ENCODE data around the gene LIN7B. TPM values are rescaled to one million over a fixed set of nuclear protein-coding genes. Genes with fewer than 3 reads are reported as not detected.
A peak's percentile ranks its signal among the peaks of the same experiment; 100 is the strongest.
"Not testable (repeated sequence)": the region's sequence is repeated elsewhere in the genome, so short reads cannot be mapped to it uniquely, and the experiment has no call there.

LIN7B gene
- total RNA-seq, 4 donors from 2014 or later: 53.9 to 62.5 (median 54.7) TPM

GRCh38 chr19:49119411-49120324 lies 5.5 kb downstream of the LIN7B start, which contains the start of gene PPFIA3:
Gene PPFIA3 (plus strand): TSS chr19:49119544. CDS start chr19:49127874, 8,330 bp downstream.
- WGBS, 2 donors: 0 to 1% methylated on average over 7 to 44 of the region's 90 CpGs
- DNase-seq (ENCODE audit: low spot score in 2 of 2): peak in 1 of 2 donors; percentile 94
- H3K4me3 ChIP-seq (ENCODE audit: low read depth, poor library complexity, severe bottlenecking): peak within 1 kb of the TSS; percentile 36
- intact Hi-C loops (cut with DNase I; ENCODE audit: low total_unique reads): no loop called here
- TF ChIP-seq CTCF (IDR thresholded peaks at IDR 0.05) (no peak), POLR2A (IDR thresholded peaks at IDR 0.05) (no peak)

- no peak overlapping the region for H3K4me3 ChIP-seq (ENCODE audit: low read depth, poor library complexity, severe bottlenecking)
- intact Hi-C loops (cut with DNase I; ENCODE audit: low total_unique reads): no loop called here
- WGBS, 2 donors: 15 to 16% methylated on average over 16 of the region's 16 CpGs
- DNase-seq (ENCODE audit: low spot score in 2 of 2): no peak
- no peak for TF ChIP-seq CTCF (IDR thresholded peaks at IDR 0.05)
These were observed 6.1 kb downstream of the LIN7B start for GRCh38 chr19:49120325-49120683.

GRCh38 chr19:49120868-49121267 lies 6.7 kb downstream of the LIN7B start:
- DNase-seq (ENCODE audit: low spot score in 2 of 2): no peak
- H3K4me3 ChIP-seq (ENCODE audit: low read depth, poor library complexity, severe bottlenecking): no peak overlapping the region
- 91 to 94% methylated on average over 2 of the region's 2 CpGs for WGBS, 2 donors
- intact Hi-C loops (cut with DNase I; ENCODE audit: low total_unique reads): no loop called here
- no peak for TF ChIP-seq POLR2A (IDR thresholded peaks at IDR 0.05)
- no peak for TF ChIP-seq CTCF (IDR thresholded peaks at IDR 0.05)

- DNase-seq (ENCODE audit: low spot score in 2 of 2); intact Hi-C loops (cut with DNase I; ENCODE audit: low total_unique reads); H3K4me3 ChIP-seq (ENCODE audit: low read depth, poor library complexity, severe bottlenecking): not testable (repeated sequence)
- WGBS, 2 donors: 62 to 68% methylated on average over 10 of the region's 10 CpGs
These were observed 7.7 kb downstream of the LIN7B start for GRCh38 chr19:49121841-49122240.

- WGBS, 2 donors: 92 to 93% methylated on average over 11 of the region's 11 CpGs
- H3K4me3 ChIP-seq (ENCODE audit: low read depth, poor library complexity, severe bottlenecking); DNase-seq (ENCODE audit: low spot score in 2 of 2); intact Hi-C loops (cut with DNase I; ENCODE audit: low total_unique reads): not testable (repeated sequence)
These were observed 9.1 kb downstream of the LIN7B start for GRCh38 chr19:49123285-49123684.

- H3K4me3 ChIP-seq (ENCODE audit: low read depth, poor library complexity, severe bottlenecking): no peak overlapping the region
These were observed 11.0 kb downstream of the LIN7B start for GRCh38 chr19:49125025-49125731.

More at GRCh38 chr19:49125025-49125731, 11.0 kb downstream of the LIN7B start:
- TF ChIP-seq CTCF (IDR thresholded peaks at IDR 0.05) (no peak), POLR2A (IDR thresholded peaks at IDR 0.05) (no peak)
- DNase-seq (ENCODE audit: low spot score in 2 of 2): no peak
- WGBS, 2 donors: 17 to 22% methylated on average over 22 to 23 of the region's 23 CpGs
- intact Hi-C loops (cut with DNase I; ENCODE audit: low total_unique reads): no loop called here

Measured in lower leg skin (tissue), 4 donors.